Stimulated activated naive CD8-positive, alpha-beta T cell treated with anti-CD3 and anti-CD28 coated beads, Interleukin-15, Interleukin-2, amounts not matched to agents 100 ng/mL and 50 ng/mL, for 24 hours (primary cell): ENCODE results near the gene ATP8A2.

Source experiments
- H3K27ac Mint-ChIP-seq: one replicate; pipeline ENCODE4 v1.8.0; 2021; ENCODE audit warnings: mild to moderate bottlenecking, mixed read lengths
- H3K27me3 Mint-ChIP-seq: one replicate; pipeline ENCODE4 v1.8.0; 2021; ENCODE audit warnings: mixed read lengths
- H3K36me3 Mint-ChIP-seq: one replicate; pipeline ENCODE4 v1.8.0; 2021; ENCODE audit warnings: low read depth, mixed read lengths
- H3K4me1 Mint-ChIP-seq: one replicate; pipeline ENCODE4 v1.8.0; 2021; ENCODE audit warnings: low read depth, mixed read lengths
- H3K4me3 Mint-ChIP-seq: one replicate; pipeline ENCODE4 v1.8.0; 2021; ENCODE audit warnings: mild to moderate bottlenecking, mixed read lengths
- H3K9me3 Mint-ChIP-seq: one replicate; pipeline ENCODE4 v1.8.0; 2021; ENCODE audit warnings: mixed read lengths

The ATP8A2 gene

GRCh38 chr13:25973576-25973975 is 601.8 kb downstream of the ATP8A2 start:
- Mint-ChIP-seq H3K9me3 (no peaks in the 10 kb centered on the region), H3K36me3 (no peaks in the 10 kb centered on the region), H3K4me3 (peak overlapping the region; percentile 17), H3K27ac (peak overlapping the region; percentile 55), H3K27me3 (no peaks in the 10 kb centered on the region), H3K4me1 (peaks cover 54% of the 10 kb centered on the region)

GRCh38 chr13:25977216-25977615 is 605.4 kb downstream of the ATP8A2 start:
- Mint-ChIP-seq H3K27ac (no peak overlapping the region), H3K36me3 (no peaks in the 10 kb centered on the region), H3K4me3 (no peak overlapping the region), H3K27me3 (no peaks in the 10 kb centered on the region), H3K9me3 (no peaks in the 10 kb centered on the region), H3K4me1 (peaks cover 41% of the 10 kb centered on the region)

GRCh38 chr13:25977671-25978070 is 605.9 kb downstream of the ATP8A2 start:
- Mint-ChIP-seq H3K27ac (no peak overlapping the region), H3K27me3 (no peaks in the 10 kb centered on the region), H3K4me3 (no peak overlapping the region), H3K4me1 (peaks cover 37% of the 10 kb centered on the region), H3K36me3 (no peaks in the 10 kb centered on the region), H3K9me3 (no peaks in the 10 kb centered on the region)

DNA sequence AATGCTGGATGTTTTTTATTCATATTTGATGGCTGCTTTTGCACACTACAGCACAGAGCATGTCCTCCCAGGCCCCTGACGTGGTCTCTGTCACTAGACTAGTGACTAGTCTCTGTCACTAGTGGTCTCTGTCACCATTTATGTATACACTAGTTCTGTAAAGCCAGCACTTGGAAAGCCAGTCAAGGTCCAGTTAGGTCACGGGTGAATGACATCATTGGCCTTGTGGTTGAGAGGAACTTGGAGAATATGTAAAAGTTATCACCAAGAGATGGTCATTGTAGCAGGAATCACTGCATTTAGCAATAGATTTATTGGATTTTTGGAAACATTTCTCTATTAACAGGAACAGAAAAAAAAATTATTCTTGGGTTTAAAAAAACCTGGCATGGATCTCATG is 607.2 kb downstream of the ATP8A2 start:
- Mint-ChIP-seq H3K4me1 (peaks cover 26% of the 10 kb centered on the region), H3K9me3 (no peaks in the 10 kb centered on the region), H3K36me3 (no peaks in the 10 kb centered on the region), H3K4me3 (no peak overlapping the region), H3K27me3 (no peaks in the 10 kb centered on the region), H3K27ac (no peak overlapping the region)

DNA sequence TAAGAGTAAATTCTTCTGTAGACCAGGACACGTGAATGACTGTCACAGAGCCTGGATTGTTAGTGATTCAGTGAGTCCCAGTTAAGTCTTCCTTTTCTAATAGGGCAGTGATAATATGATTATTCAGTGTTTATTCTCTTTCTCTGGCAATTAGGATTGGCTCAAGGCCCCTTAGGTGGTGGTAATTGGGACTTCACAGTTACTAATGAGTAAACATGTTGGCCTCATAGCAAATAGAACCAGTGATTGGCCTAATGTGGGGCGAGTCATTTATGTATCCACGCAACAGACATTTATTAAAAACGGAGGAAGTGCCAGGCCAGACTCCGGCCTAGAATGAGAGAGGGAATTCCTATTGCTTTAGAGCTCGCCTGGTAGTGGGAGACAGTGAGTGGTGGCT is 607.6 kb downstream of the ATP8A2 start:
- Mint-ChIP-seq H3K4me1 (peaks cover 22% of the 10 kb centered on the region), H3K36me3 (no peaks in the 10 kb centered on the region), H3K9me3 (no peaks in the 10 kb centered on the region), H3K27me3 (no peaks in the 10 kb centered on the region), H3K4me3 (no peak overlapping the region), H3K27ac (no peak overlapping the region)

DNA sequence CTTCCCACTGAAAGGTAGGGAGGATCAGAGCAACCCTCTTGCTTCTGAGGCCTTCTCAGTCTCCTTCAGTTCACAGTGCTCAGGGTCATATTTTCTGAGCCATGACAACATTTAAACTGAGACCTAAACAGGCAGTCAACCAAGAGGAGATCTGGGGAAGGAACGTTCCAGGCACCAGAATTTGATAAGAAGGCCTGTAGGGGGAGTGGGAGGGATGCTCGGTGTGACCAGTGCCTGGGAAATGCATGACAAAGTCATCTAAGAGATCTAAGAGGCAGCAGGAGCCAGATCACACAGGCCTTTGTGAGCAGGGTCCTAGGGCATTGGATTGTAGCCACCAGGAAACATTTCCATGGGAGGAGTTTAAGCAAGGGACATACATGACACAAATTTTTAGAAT is 608.5 kb downstream of the ATP8A2 start:
- Mint-ChIP-seq H3K4me1 (peaks cover 15% of the 10 kb centered on the region), H3K9me3 (no peaks in the 10 kb centered on the region), H3K4me3 (no peak overlapping the region), H3K36me3 (no peaks in the 10 kb centered on the region), H3K27ac (no peak overlapping the region), H3K27me3 (no peaks in the 10 kb centered on the region)

GRCh38 chr13:25981060-25981459 is 609.3 kb downstream of the ATP8A2 start:
- Mint-ChIP-seq H3K9me3 (no peaks in the 10 kb centered on the region), H3K36me3 (no peaks in the 10 kb centered on the region), H3K27ac (no peak overlapping the region), H3K4me3 (no peak overlapping the region), H3K27me3 (no peaks in the 10 kb centered on the region), H3K4me1 (peaks cover 14% of the 10 kb centered on the region)

GRCh38 chr13:25982907-25983306 is 611.1 kb downstream of the ATP8A2 start:
- H3K27ac Mint-ChIP-seq = no peak overlapping the region
- H3K27me3 Mint-ChIP-seq = no peaks in the 10 kb centered on the region
- H3K4me3 Mint-ChIP-seq = no peak overlapping the region

GRCh38 chr13:25987987-25988386 is 616.2 kb downstream of the ATP8A2 start:
- H3K4me3 Mint-ChIP-seq = no peak overlapping the region
- H3K36me3 Mint-ChIP-seq = no peaks in the 10 kb centered on the region
- H3K27ac Mint-ChIP-seq = no peak overlapping the region
- no peaks in the 10 kb centered on the region for H3K27me3 Mint-ChIP-seq
- H3K4me1 Mint-ChIP-seq = no peaks in the 10 kb centered on the region
- H3K9me3 Mint-ChIP-seq = peaks cover 3% of the 10 kb centered on the region

More at GRCh38 chr13:25982907-25983306, 611.1 kb downstream of the ATP8A2 start:
- H3K9me3 Mint-ChIP-seq = no peaks in the 10 kb centered on the region
- no peaks in the 10 kb centered on the region for H3K36me3 Mint-ChIP-seq
- H3K4me1 Mint-ChIP-seq = no peaks in the 10 kb centered on the region

DNA sequence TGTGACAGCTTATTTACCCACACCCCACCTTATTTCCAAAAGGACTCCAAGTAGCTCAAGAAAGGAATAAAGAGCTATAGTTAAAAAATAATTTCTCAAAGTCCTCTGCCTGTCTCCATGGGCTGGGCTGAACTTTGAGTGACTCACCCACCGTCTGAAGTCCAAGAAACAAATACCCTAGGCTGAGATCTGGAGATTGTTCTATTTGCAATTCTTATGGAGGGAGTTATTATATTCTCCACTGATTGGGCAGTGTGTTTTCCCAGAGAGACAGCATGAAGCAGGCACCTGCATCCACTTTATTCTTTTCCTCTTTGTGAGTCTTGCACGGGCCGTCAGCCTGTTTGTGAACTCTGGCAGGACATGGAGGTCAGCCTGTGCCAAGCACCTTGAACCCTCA is 616.9 kb downstream of the ATP8A2 start:
- Mint-ChIP-seq H3K36me3 (no peaks in the 10 kb centered on the region), H3K9me3 (peaks cover 6% of the 10 kb centered on the region), H3K27me3 (no peaks in the 10 kb centered on the region), H3K27ac (peak overlapping the region; percentile 27), H3K4me3 (no peak overlapping the region), H3K4me1 (no peaks in the 10 kb centered on the region)

DNA sequence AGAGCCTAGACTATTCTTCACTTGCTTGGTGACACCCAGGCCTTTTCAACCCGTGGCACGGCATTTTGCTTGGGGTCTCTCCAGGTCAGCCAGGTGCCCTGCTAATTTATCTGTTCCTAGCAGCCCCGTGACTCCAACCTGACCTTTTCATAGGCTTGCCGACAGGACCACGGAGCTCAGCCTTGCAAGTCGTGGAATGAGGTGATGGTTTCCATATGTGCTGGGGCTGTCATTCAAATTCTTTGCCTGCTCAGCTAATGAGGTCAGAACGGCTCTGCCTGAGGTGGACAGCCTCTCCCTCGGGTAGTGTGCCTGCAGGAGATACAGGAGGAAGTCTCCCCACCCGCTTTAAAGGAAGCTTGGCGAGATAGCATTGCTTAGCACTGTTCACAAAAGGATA is 619.0 kb downstream of the ATP8A2 start:
- H3K27ac Mint-ChIP-seq = no peak overlapping the region
- H3K4me1 Mint-ChIP-seq = no peaks in the 10 kb centered on the region
- H3K36me3 Mint-ChIP-seq = no peaks in the 10 kb centered on the region
- no peaks in the 10 kb centered on the region for H3K27me3 Mint-ChIP-seq
- H3K4me3 Mint-ChIP-seq = no peak overlapping the region
- H3K9me3 Mint-ChIP-seq = peaks cover 21% of the 10 kb centered on the region

- H3K27me3 Mint-ChIP-seq = no peaks in the 10 kb centered on the region
- H3K4me1 Mint-ChIP-seq = no peaks in the 10 kb centered on the region
- no peak overlapping the region for H3K27ac Mint-ChIP-seq
- peaks cover 22% of the 10 kb centered on the region for H3K9me3 Mint-ChIP-seq
- no peaks in the 10 kb centered on the region for H3K36me3 Mint-ChIP-seq
- no peak overlapping the region for H3K4me3 Mint-ChIP-seq
Measured at GRCh38 chr13:25992076-25992475, 620.3 kb downstream of the ATP8A2 start.

DNA sequence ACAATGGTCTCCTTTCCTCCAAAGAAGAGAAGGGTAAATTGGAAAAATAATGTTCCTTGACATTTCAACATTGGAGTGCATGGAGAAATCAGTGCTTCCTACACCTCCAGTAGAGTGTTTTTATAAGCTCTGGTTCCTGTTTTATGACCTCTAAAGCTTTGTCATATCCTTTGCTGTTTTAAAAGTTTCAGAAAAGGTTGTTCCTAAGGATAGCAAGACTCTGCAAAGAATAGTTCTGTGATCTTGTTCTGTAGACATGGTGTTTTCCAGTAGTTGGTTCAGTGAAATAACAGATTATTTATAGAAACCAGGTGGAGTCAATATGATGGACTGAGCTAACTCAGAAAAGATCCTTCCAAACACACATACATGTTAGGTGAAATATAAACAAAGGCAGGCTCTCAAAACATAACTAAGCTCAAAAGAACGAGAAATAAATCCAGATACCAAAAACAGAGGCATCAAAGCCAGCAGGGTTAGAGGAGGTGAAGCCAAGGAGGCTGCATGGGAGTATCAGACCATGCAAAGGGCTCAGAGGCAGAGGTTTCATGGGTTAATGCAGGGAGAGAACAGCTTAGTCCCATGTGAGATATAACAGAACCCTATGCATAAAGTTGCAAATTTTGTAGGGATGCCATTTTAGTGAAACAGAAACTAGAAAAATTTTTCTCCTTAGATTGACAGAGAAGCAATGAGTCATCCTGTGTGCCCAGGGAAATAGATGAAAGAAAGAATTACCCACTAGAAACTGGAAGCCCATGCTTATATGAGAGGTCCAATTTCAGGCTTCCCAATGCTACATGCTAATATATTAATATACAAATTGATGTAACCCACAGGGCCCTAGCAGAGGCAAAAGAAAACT is 635.7 kb downstream of the ATP8A2 start:
- H3K4me1 Mint-ChIP-seq = peaks cover 9% of the 10 kb centered on the region
- no peak overlapping the region for H3K27ac Mint-ChIP-seq
- H3K27me3 Mint-ChIP-seq = peaks cover 3% of the 10 kb centered on the region
- no peaks in the 10 kb centered on the region for H3K36me3 Mint-ChIP-seq
- no peak overlapping the region for H3K4me3 Mint-ChIP-seq
- H3K9me3 Mint-ChIP-seq = peaks cover 6% of the 10 kb centered on the region

- Mint-ChIP-seq H3K4me3 (no peak overlapping the region), H3K36me3 (no peaks in the 10 kb centered on the region), H3K9me3 (peaks cover 6% of the 10 kb centered on the region), H3K4me1 (peaks cover 9% of the 10 kb centered on the region), H3K27ac (no peak overlapping the region), H3K27me3 (peaks cover 3% of the 10 kb centered on the region)
Measured at GRCh38 chr13:26010487-26011207, 638.9 kb downstream of the ATP8A2 start.

- Mint-ChIP-seq H3K4me3 (peak overlapping the region; percentile 32), H3K27ac (no peak overlapping the region), H3K9me3 (peaks cover 6% of the 10 kb centered on the region), H3K36me3 (no peaks in the 10 kb centered on the region), H3K4me1 (peaks cover 9% of the 10 kb centered on the region), H3K27me3 (peaks cover 3% of the 10 kb centered on the region)
Measured at GRCh38 chr13:26011208-26011573, 639.4 kb downstream of the ATP8A2 start.
